WTC11 (cell line): Measurements from ENCODE around the gene SLC4A9. TPM values are rescaled to one million over a fixed set of nuclear protein-coding genes. Genes with fewer than 3 reads are reported as not detected.

ENCODE experiments used
- ATAC-seq: fragments of 200-7000 bp; cut with Tn5 transposase; 2 replicates; pipeline ENCODE4 v1.10.0; 2021; ENCODE audit warnings: mild to moderate bottlenecking, moderate library complexity
- CTCF ChIA-PET: fragments of 300-600 bp; sonication (Branson Sonifier 250); formaldehyde crosslinking; loops from one replicate; lab custom pipeline; 2021; ENCODE audit warnings: antibody characterized with exemption; lab: Charles Lee
- POLR2A ChIA-PET: fragments of 350-600 bp; sonication (Branson Sonifier 250); formaldehyde crosslinking; loops from one replicate; lab custom pipeline; 2021; ENCODE audit warnings: antibody characterized with exemption; lab: Charles Lee
- DNase-seq: peaks from one replicate; pipeline ENCODE4 v3.0.0; 2021; ENCODE audit warnings: low spot score
- H3K27ac Mint-ChIP-seq: 2 replicates; pipeline ENCODE4 v1.8.0; 2021; ENCODE audit warnings: mixed read lengths
- H3K27me3 Mint-ChIP-seq: 2 replicates; pipeline ENCODE4 v1.8.0; 2021; ENCODE audit warnings: low read depth, mild to moderate bottlenecking, moderate library complexity, mixed read lengths
- H3K36me3 Mint-ChIP-seq: 2 replicates; pipeline ENCODE4 v1.8.0; 2021; ENCODE audit warnings: mixed read lengths
- H3K4me1 Mint-ChIP-seq: 2 replicates; pipeline ENCODE4 v1.8.0; 2022; ENCODE audit warnings: mixed read lengths
- H3K4me3 Mint-ChIP-seq: 2 replicates; pipeline ENCODE4 v1.8.0; 2021; ENCODE audit warnings: mild to moderate bottlenecking, moderate library complexity, mixed read lengths
- H3K9me3 Mint-ChIP-seq: 2 replicates; pipeline ENCODE4 v1.8.0; 2021; ENCODE audit warnings: mixed read lengths
- ATF6 ChIP-seq: sonication (generic); formaldehyde crosslinking; IDR thresholded peaks from 2 replicates; pipeline ENCODE4 v1.8.1; 2023; ENCODE audit warnings: mild to moderate bottlenecking, missing genetic modification reagents
- CREB1 ChIP-seq: sonication (generic); formaldehyde crosslinking; IDR thresholded peaks from 2 replicates; pipeline ENCODE4 v1.8.0; 2023; ENCODE audit warnings: mild to moderate bottlenecking, missing genetic modification reagents
- CTCF ChIP-seq: fragments of 200-600 bp; IDR thresholded peaks from 2 replicates; pipeline ENCODE4 v1.8.0; 2022; ENCODE audit warnings: antibody characterized with exemption
- E2F1 ChIP-seq: sonication (generic); formaldehyde crosslinking; IDR thresholded peaks from 2 replicates; pipeline ENCODE4 v1.8.0; 2022; ENCODE audit warnings: mild to moderate bottlenecking, missing genetic modification reagents
- E2F4 ChIP-seq: sonication (generic); formaldehyde crosslinking; IDR thresholded peaks from 2 replicates; pipeline ENCODE4 v1.8.1; 2022; ENCODE audit warnings: low read depth, mild to moderate bottlenecking, moderate library complexity, missing genetic modification reagents, borderline replicate concordance
- ELF4 ChIP-seq: sonication (generic); formaldehyde crosslinking; IDR thresholded peaks from 2 replicates; pipeline ENCODE4 v1.8.1; 2022; ENCODE audit warnings: low read depth, mild to moderate bottlenecking, moderate library complexity, missing genetic modification reagents
- ESRRA ChIP-seq: sonication (generic); formaldehyde crosslinking; IDR thresholded peaks from 2 replicates; pipeline ENCODE4 v1.8.1; 2022; ENCODE audit warnings: mild to moderate bottlenecking, missing genetic modification reagents, borderline replicate concordance
- FOXP1 ChIP-seq: sonication (generic); formaldehyde crosslinking; IDR thresholded peaks from 2 replicates; pipeline ENCODE4 v1.8.0; 2022; ENCODE audit warnings: missing genetic modification reagents, mild to moderate bottlenecking, moderate library complexity, borderline replicate concordance
- JUN ChIP-seq: sonication (generic); formaldehyde crosslinking; IDR thresholded peaks from 2 replicates; pipeline ENCODE4 v1.8.0; 2023; ENCODE audit warnings: mild to moderate bottlenecking, missing genetic modification reagents
- KAT7 ChIP-seq: sonication (generic); formaldehyde crosslinking; IDR thresholded peaks from 2 replicates; pipeline ENCODE4 v1.8.1; 2023; ENCODE audit warnings: missing genetic modification reagents, mild to moderate bottlenecking, borderline replicate concordance
- MYBL2 ChIP-seq: sonication (generic); formaldehyde crosslinking; IDR thresholded peaks from 2 replicates; pipeline ENCODE4 v1.8.1; 2023; ENCODE audit warnings: mild to moderate bottlenecking, moderate library complexity, missing genetic modification reagents
- NFATC4 ChIP-seq: fragments of 250-450 bp; sonication (Bioruptor Pico); IDR thresholded peaks from 2 replicates; pipeline ENCODE4 v1.9.0; 2021; ENCODE audit warnings: mild to moderate bottlenecking
- NR3C1 ChIP-seq: sonication (generic); formaldehyde crosslinking; conservative IDR thresholded peaks from 2 replicates; pipeline ENCODE4 v1.8.1; 2023; ENCODE audit warnings: low read depth, mild to moderate bottlenecking, missing genetic modification reagents
- RELA ChIP-seq: sonication (generic); formaldehyde crosslinking; IDR thresholded peaks from 2 replicates; pipeline ENCODE4 v1.8.1; 2022; ENCODE audit warnings: missing genetic modification reagents, mild to moderate bottlenecking, borderline replicate concordance
- ZMAT4 ChIP-seq: fragments of 250-450 bp; sonication (Bioruptor Pico); IDR thresholded peaks from 2 replicates; pipeline ENCODE4 v1.9.0; 2021; ENCODE audit warnings: mild to moderate bottlenecking
- ZNF232 ChIP-seq: sonication (generic); formaldehyde crosslinking; IDR thresholded peaks from 2 replicates; pipeline ENCODE4 v1.8.0; 2022; ENCODE audit warnings: mild to moderate bottlenecking, missing genetic modification reagents
- ZNF263 ChIP-seq: sonication (generic); formaldehyde crosslinking; IDR thresholded peaks from 2 replicates; pipeline ENCODE4 v1.8.1; 2022; ENCODE audit warnings: low read depth, mild to moderate bottlenecking, moderate library complexity, missing genetic modification reagents
- ZNF281 ChIP-seq: sonication (generic); formaldehyde crosslinking; IDR thresholded peaks from 2 replicates; pipeline ENCODE4 v1.8.0; 2023; ENCODE audit warnings: mild to moderate bottlenecking, missing genetic modification reagents
- ZNF416 ChIP-seq: fragments of 250-450 bp; sonication (Bioruptor Pico); IDR thresholded peaks from 2 replicates; pipeline ENCODE4 v1.9.0; 2021; ENCODE audit warnings: mild to moderate bottlenecking, inconsistent platforms
- ZNF423 ChIP-seq: fragments of 250-450 bp; sonication (Bioruptor Pico); IDR thresholded peaks from 2 replicates; pipeline ENCODE4 v2.1.2; 2022; ENCODE audit warnings: mild to moderate bottlenecking, moderate library complexity
- ZNF425 ChIP-seq: fragments of 250-450 bp; sonication (Bioruptor Pico); conservative IDR thresholded peaks from 2 replicates; pipeline ENCODE4 v1.9.0; 2021; ENCODE audit warnings: mild to moderate bottlenecking
- ZNF512 ChIP-seq: sonication (generic); formaldehyde crosslinking; IDR thresholded peaks from 2 replicates; pipeline ENCODE4 v1.8.1; 2022; ENCODE audit warnings: missing genetic modification reagents, borderline replicate concordance
- total RNA-seq: library from RNA; stranded (reverse); gene quantifications from 3 replicates; pipeline ENCODE4 v1.2.3, GENCODE V29; 2021

The SLC4A9 gene
- total RNA-seq, 1 experiment from 2014 or later: 0.37 TPM

GRCh38 chr5:140336388-140336787 lies 23.6 kb upstream of the SLC4A9 start:
- Mint-ChIP-seq H3K4me1 (no peaks in the 10 kb centered on the region), H3K27ac (no peak overlapping the region), H3K4me3 (no peak overlapping the region), H3K27me3 (no peaks in the 10 kb centered on the region), H3K9me3 (no peaks in the 10 kb centered on the region), H3K36me3 (no peaks in the 10 kb centered on the region; the same call in 1 of the 2 replicates)
- ATAC-seq (no peak), DNase-seq (no peak)
- ChIA-PET CTCF (interaction anchor here (0.7 to 3.9 kb wide), 9 partner anchors 8 to 97 kb away, joined by 4 to 35 read pairs (median 4); partner anchors contain the start of gene HBEGF), POLR2A (interaction anchor here (0.6 to 1.1 kb wide), 3 partner anchors 10 to 153 kb away, joined by 3 to 4 read pairs (median 4); partner anchors contain the start of gene HBEGF)
- TF ChIP-seq KAT7 (CRISPR knock-in tag): no peak
- no peak for TF ChIP-seq JUN (CRISPR knock-in tag)
- no peak for TF ChIP-seq CREB1 (CRISPR knock-in tag)
- no peak for TF ChIP-seq CTCF
- no peak for TF ChIP-seq E2F1 (CRISPR knock-in tag)
- no peak for TF ChIP-seq ZNF425 (CRISPR knock-in tag)
- no peak for TF ChIP-seq FOXP1 (CRISPR knock-in tag)
- no peak for TF ChIP-seq ZMAT4
- TF ChIP-seq ZNF232 (CRISPR knock-in tag): no peak
- no peak for TF ChIP-seq ELF4 (CRISPR knock-in tag)
- TF ChIP-seq ZNF263 (CRISPR knock-in tag): no peak
- no peak for TF ChIP-seq NFATC4
- TF ChIP-seq ZNF281 (CRISPR knock-in tag): no peak
- no peak for TF ChIP-seq RELA (CRISPR knock-in tag)
- no peak for TF ChIP-seq ZNF423
- TF ChIP-seq NR3C1 (CRISPR knock-in tag): no peak

GRCh38 chr5:140337880-140338279 lies 22.1 kb upstream of the SLC4A9 start:
- Mint-ChIP-seq H3K4me3 (no peak overlapping the region), H3K4me1 (0 out of 2 replicates have a peak, but pooled peaks cover 2% of the 10 kb centered on the region), H3K27ac (no peak overlapping the region), H3K27me3 (no peaks in the 10 kb centered on the region), H3K36me3 (no peaks in the 10 kb centered on the region; the same call in 1 of the 2 replicates), H3K9me3 (no peaks in the 10 kb centered on the region)
- no peak for DNase-seq
- ATAC-seq: no peak
- ChIA-PET POLR2A (interaction anchor here (1.5 kb wide), 1 partner anchor 9 kb away, joined by 4 read pairs; the partner anchor contains the start of gene HBEGF), CTCF (interaction anchor here (3.1 to 3.9 kb wide), 2 partner anchors 8 to 94 kb away, joined by 15 to 35 read pairs; partner anchors contain the start of gene HBEGF)
- TF ChIP-seq ZNF512 (CRISPR knock-in tag) (no peak), E2F4 (no peak), ESRRA (CRISPR knock-in tag) (no peak), ATF6 (CRISPR knock-in tag) (no peak), MYBL2 (no peak), ZNF416 (CRISPR knock-in tag) (no peak)
